SK-N-MC (cell line): ENCODE data around the gene CDH12.

ENCODE experiments used
- DNase-seq: peaks from one replicate; pipeline ENCODE4 v3.0.0-alpha.2; 2011; ENCODE audit warnings: low read depth, low spot score
- H3K27ac ChIP-seq: fragments of 200-600 bp; sonication (generic); 2 replicates; pipeline ENCODE4 v1.5.1; 2016; ENCODE audit warnings: mixed run types
- H3K36me3 ChIP-seq: fragments of 200-600 bp; sonication (generic); 2 replicates; pipeline ENCODE4 v1.6.1; 2017; ENCODE audit warnings: antibody characterized with exemption, low read length, mixed read lengths; ENCODE audit not compliant: insufficient read depth
- H3K4me3 ChIP-seq: fragments of 200-600 bp; sonication (generic); 2 replicates; pipeline ENCODE4 v1.5.1; 2016
- H3K9ac ChIP-seq: fragments of 200-600 bp; sonication (generic); 2 replicates; pipeline ENCODE4 v1.8.0; 2017; ENCODE audit warnings: mixed run types, mixed read lengths; ENCODE audit not compliant: insufficient read length
- H3K9me3 ChIP-seq: fragments of 200-600 bp; sonication (generic); 2 replicates; pipeline ENCODE4 v1.6.1; 2017; ENCODE audit warnings: low read depth, mild to moderate bottlenecking, antibody characterized with exemption, low read length, moderate library complexity, mixed read lengths
- EZH2 ChIP-seq: fragments of 200-600 bp; sonication (generic); IDR thresholded peaks from one replicate; pipeline ENCODE4 v1.6.1; 2017; ENCODE audit warnings: antibody characterized with exemption
- FOXP2 ChIP-seq: optimal IDR thresholded peaks from 2 replicates; pipeline ENCODE3; 2011; ENCODE audit warnings: mild to moderate bottlenecking, moderate library complexity; ENCODE audit not compliant: insufficient read depth; ENCODE audit errors: extremely low read length, control extremely low read depth
- POLR2AphosphoS5 ChIP-seq: IDR thresholded peaks from 2 replicates; pipeline ENCODE4 v1.6.1; 2012; ENCODE audit warnings: mild to moderate bottlenecking, low read depth, low read length, borderline replicate concordance

Gene CDH12

DNA sequence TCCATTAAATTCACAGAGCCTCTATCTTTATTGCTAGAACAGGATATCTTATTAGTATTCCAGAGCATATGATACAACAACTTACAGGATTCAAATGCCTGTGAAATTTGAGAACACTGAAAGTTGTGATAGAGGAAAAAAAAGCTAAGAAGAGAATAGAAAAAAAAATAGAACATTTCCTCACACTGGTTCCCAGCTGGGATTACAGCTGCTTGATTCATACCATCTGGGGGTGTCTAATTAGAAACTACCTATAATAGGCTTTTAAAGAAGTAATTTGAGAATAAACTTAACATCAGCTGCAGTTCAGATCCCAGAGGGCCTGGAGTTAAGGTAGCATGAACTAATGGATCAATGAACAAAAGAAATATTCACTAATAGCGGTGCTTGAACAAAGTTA, 922.0 kb downstream of the CDH12 start:
- DNase-seq: no peak
- Histone ChIP-seq H3K9ac (no peak overlapping the region), H3K9me3 (no peaks in the 10 kb centered on the region; the same call in 1 of the 2 replicates), H3K4me3 (no peak overlapping the region), H3K36me3 (no peaks in the 10 kb centered on the region), H3K27ac (no peak overlapping the region)
- TF ChIP-seq POLR2AphosphoS5 (no peak), EZH2 (no peak), FOXP2 (no peak)

- TF ChIP-seq POLR2AphosphoS5: no peak
- no peak for TF ChIP-seq FOXP2
- TF ChIP-seq EZH2: no peak
- H3K9me3 ChIP-seq: no peaks in the 10 kb centered on the region
- DNase-seq: peak; percentile 79
- peak overlapping the region; percentile 27; the same call in 1 of the 2 replicates for H3K27ac ChIP-seq
- no peak overlapping the region for H3K9ac ChIP-seq
- H3K4me3 ChIP-seq: no peak overlapping the region
- H3K36me3 ChIP-seq: no peaks in the 10 kb centered on the region
Measured at GRCh38 chr5:21919414-21920022, 933.6 kb downstream of the CDH12 start.

DNA sequence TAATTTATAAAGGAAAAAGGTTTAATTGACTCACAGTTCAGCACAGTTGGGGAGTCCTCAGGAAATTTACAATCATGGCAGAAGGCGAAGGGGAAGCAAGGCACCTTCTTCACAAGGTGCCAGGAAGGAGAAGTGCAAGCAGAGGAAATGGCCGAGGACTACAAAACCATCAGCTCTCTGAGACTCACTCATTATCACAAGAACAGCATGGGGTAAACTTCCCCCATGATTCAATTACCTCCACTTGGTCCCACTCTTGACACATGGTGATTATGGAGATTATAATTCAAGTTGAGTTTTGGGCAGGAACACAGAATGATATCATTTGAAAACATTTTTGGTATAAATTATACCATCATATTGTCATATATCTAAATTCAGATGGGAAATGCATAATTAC, 934.7 kb downstream of the CDH12 start:
- Histone ChIP-seq H3K36me3 (no peaks in the 10 kb centered on the region), H3K27ac (no peak overlapping the region), H3K9ac (no peak overlapping the region), H3K4me3 (no peak overlapping the region), H3K9me3 (no peaks in the 10 kb centered on the region)
- no peak for DNase-seq
- TF ChIP-seq POLR2AphosphoS5 (no peak; the same call in 1 of the 2 replicates), FOXP2 (no peak), EZH2 (no peak)

- Histone ChIP-seq H3K9me3 (no peaks in the 10 kb centered on the region), H3K36me3 (no peaks in the 10 kb centered on the region), H3K27ac (no peak overlapping the region), H3K9ac (no peak overlapping the region), H3K4me3 (no peak overlapping the region)
- no peak for TF ChIP-seq FOXP2
- TF ChIP-seq POLR2AphosphoS5: no peak
- TF ChIP-seq EZH2: no peak
- no peak for DNase-seq
Measured at GRCh38 chr5:21910731-21911130, 942.4 kb downstream of the CDH12 start.

- no peak overlapping the region for H3K9ac ChIP-seq
- H3K9me3 ChIP-seq: no peaks in the 10 kb centered on the region
- TF ChIP-seq FOXP2: no peak
- no peak for TF ChIP-seq EZH2
- TF ChIP-seq POLR2AphosphoS5: no peak
- no peak overlapping the region for H3K27ac ChIP-seq
- no peaks in the 10 kb centered on the region for H3K36me3 ChIP-seq
- DNase-seq: no peak
- H3K4me3 ChIP-seq: no peak overlapping the region
Measured at GRCh38 chr5:21895766-21896350, 957.3 kb downstream of the CDH12 start.

DNA sequence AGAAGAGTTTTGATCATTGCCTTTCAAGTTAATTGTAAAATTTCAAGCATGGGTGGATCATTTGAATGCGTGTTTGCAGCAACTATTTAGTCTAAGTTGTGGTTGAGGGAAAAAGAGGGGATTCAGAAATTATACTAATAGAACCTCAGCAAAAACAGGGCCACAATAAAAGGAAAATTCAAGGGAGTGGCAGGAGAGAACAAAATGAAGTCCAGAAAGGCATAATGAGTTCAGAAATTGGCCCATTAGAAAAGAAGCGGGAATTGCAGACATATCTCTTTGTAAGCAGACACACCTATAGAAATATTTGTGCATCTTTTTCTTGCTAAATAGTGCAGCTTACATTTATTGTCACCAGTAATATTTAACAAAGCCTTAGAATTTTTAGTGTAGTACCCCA, 960.0 kb downstream of the CDH12 start:
- no peak overlapping the region for H3K4me3 ChIP-seq
- no peaks in the 10 kb centered on the region for H3K36me3 ChIP-seq
- no peak overlapping the region for H3K27ac ChIP-seq
- TF ChIP-seq FOXP2: no peak
- no peak for TF ChIP-seq POLR2AphosphoS5
- no peak for TF ChIP-seq EZH2
- H3K9me3 ChIP-seq: no peaks in the 10 kb centered on the region
- H3K9ac ChIP-seq: no peak overlapping the region
- no peak for DNase-seq

DNA sequence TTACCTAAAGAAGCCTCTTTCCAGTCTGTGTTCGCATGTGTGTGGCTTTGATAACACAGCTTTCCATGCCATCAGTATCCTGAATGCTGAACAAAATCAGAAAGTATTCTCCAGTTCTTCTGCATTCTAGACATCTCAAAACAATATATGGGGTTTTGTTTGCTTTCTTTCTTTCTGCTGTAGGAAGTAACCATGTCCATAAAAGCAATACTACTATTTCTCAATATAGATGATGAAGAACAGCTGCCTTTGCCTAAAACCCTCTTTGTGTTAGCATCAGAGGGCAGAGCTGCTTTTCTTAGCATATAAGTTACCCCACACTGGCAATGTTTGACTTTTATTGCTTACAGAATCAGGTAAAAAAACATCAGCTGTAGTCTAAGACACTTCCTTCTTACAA, 963.6 kb downstream of the CDH12 start:
- TF ChIP-seq EZH2: no peak
- no peak for TF ChIP-seq POLR2AphosphoS5
- TF ChIP-seq FOXP2: no peak
- H3K4me3 ChIP-seq: peak overlapping the region; percentile 50
- H3K9ac ChIP-seq: peak overlapping the region; percentile 39
- no peaks in the 10 kb centered on the region for H3K36me3 ChIP-seq
- DNase-seq: no peak
- H3K9me3 ChIP-seq: no peaks in the 10 kb centered on the region
- H3K27ac ChIP-seq: peak overlapping the region; percentile 27

GRCh38 chr5:21882074-21882745, 970.9 kb downstream of the CDH12 start:
- DNase-seq: no peak
- no peaks in the 10 kb centered on the region for H3K36me3 ChIP-seq
- TF ChIP-seq POLR2AphosphoS5 (no peak), FOXP2 (no peak), EZH2 (no peak)
- H3K9ac ChIP-seq: no peak overlapping the region
- H3K27ac ChIP-seq: peak overlapping the region; percentile 99
- no peaks in the 10 kb centered on the region for H3K9me3 ChIP-seq
- H3K4me3 ChIP-seq: no peak overlapping the region
